Astrocyte (in vitro differentiated cells and primary cell): ENCODE measurements around the gene SLC4A3. TPM values are rescaled to one million over a fixed set of nuclear protein-coding genes. Genes with fewer than 3 reads are reported as not detected.
A peak's percentile ranks its signal among the peaks of the same experiment; 100 is the strongest.

Source experiments
- DNase-seq: peaks from one replicate; pipeline ENCODE4 v3.0.0-alpha.2; 2010; ENCODE audit warnings: low read depth
- FAIRE-seq: peaks from 2 replicates; lab custom pipeline; 2011; peaks lifted over from hg19 to GRCh38; lab: Jason Lieb, UNC
- H2AFZ ChIP-seq: 2 replicates; pipeline ENCODE4 v1.6.0; 2012; ENCODE audit warnings: low read depth, low read length, inconsistent platforms
- H3K27ac ChIP-seq: 2 replicates; pipeline ENCODE4 v1.5.1; 2011; ENCODE audit warnings: low read depth, low read length, inconsistent platforms
- H3K27me3 ChIP-seq: 2 replicates; pipeline ENCODE4 v1.6.0; 2011; ENCODE audit warnings: low read length, inconsistent platforms; ENCODE audit not compliant: insufficient read depth
- H3K36me3 ChIP-seq: 2 replicates; pipeline ENCODE4 v1.5.1; 2011; ENCODE audit warnings: low read length, inconsistent platforms; ENCODE audit not compliant: insufficient read depth
- H3K4me1 ChIP-seq: 2 replicates; pipeline ENCODE4 v1.5.1; 2011; ENCODE audit warnings: low read length, inconsistent platforms; ENCODE audit not compliant: insufficient read depth
- H3K4me2 ChIP-seq: 2 replicates; pipeline ENCODE4 v1.6.0; 2012; ENCODE audit warnings: low read length, inconsistent platforms
- H3K4me3 ChIP-seq: 2 replicates; pipeline ENCODE4 v1.5.1; 2011; ENCODE audit warnings: low read depth, mild to moderate bottlenecking, low read length, inconsistent platforms; ENCODE audit not compliant: insufficient read depth
- H3K79me2 ChIP-seq: 2 replicates; pipeline ENCODE4 v1.6.0; 2012; ENCODE audit warnings: mild to moderate bottlenecking, low read length, inconsistent platforms; ENCODE audit not compliant: insufficient read depth
- H3K9ac ChIP-seq: 2 replicates; pipeline ENCODE4 v1.6.0; 2012; ENCODE audit warnings: mild to moderate bottlenecking, low read length, inconsistent platforms
- H3K9me3 ChIP-seq: 2 replicates; pipeline ENCODE4 v1.5.1; 2012; ENCODE audit warnings: low read depth, mild to moderate bottlenecking, low read length, inconsistent platforms; ENCODE audit not compliant: insufficient read depth
- H4K20me1 ChIP-seq: 2 replicates; pipeline ENCODE4 v1.6.0; 2012; ENCODE audit warnings: low read length, inconsistent platforms; ENCODE audit not compliant: insufficient read depth
- H3K27ac Mint-ChIP-seq: one replicate; pipeline ENCODE4 v1.8.0; 2021; ENCODE audit warnings: mild to moderate bottlenecking, mixed read lengths; ENCODE audit not compliant: unreplicated experiment
- H3K27me3 Mint-ChIP-seq: one replicate; pipeline ENCODE4 v1.8.0; 2021; ENCODE audit warnings: low read depth, mixed read lengths; ENCODE audit not compliant: unreplicated experiment
- H3K36me3 Mint-ChIP-seq: one replicate; pipeline ENCODE4 v1.8.0; 2021; ENCODE audit warnings: low read depth, mixed read lengths; ENCODE audit not compliant: unreplicated experiment
- H3K4me1 Mint-ChIP-seq: one replicate; pipeline ENCODE4 v1.8.0; 2021; ENCODE audit warnings: low read depth, mixed read lengths; ENCODE audit not compliant: unreplicated experiment
- H3K4me3 Mint-ChIP-seq: one replicate; pipeline ENCODE4 v1.8.0; 2021; ENCODE audit warnings: mild to moderate bottlenecking, moderate library complexity, mixed read lengths; ENCODE audit not compliant: unreplicated experiment
- H3K9me3 Mint-ChIP-seq: one replicate; pipeline ENCODE4 v1.8.0; 2021; ENCODE audit warnings: mild to moderate bottlenecking, mixed read lengths; ENCODE audit not compliant: unreplicated experiment
- CTCF ChIP-seq: IDR thresholded peaks from 2 replicates; pipeline ENCODE4 v1.5.1; 2011; ENCODE audit warnings: low read depth, mild to moderate bottlenecking, inconsistent platforms, low read length, moderate library complexity; ENCODE audit not compliant: insufficient read depth
- EZH2 ChIP-seq: IDR thresholded peaks from 2 replicates; pipeline ENCODE4 v1.6.1; 2012; ENCODE audit warnings: mild to moderate bottlenecking, low read length, inconsistent platforms; ENCODE audit not compliant: insufficient read depth
- total RNA-seq: library from RNA; stranded (reverse); gene quantifications from 2 replicates; pipeline ENCODE4 v1.2.1, GENCODE V29; 2021

The SLC4A3 gene
- total RNA-seq, 1 donor from 2014 or later, result 11.2 TPM

DNA sequence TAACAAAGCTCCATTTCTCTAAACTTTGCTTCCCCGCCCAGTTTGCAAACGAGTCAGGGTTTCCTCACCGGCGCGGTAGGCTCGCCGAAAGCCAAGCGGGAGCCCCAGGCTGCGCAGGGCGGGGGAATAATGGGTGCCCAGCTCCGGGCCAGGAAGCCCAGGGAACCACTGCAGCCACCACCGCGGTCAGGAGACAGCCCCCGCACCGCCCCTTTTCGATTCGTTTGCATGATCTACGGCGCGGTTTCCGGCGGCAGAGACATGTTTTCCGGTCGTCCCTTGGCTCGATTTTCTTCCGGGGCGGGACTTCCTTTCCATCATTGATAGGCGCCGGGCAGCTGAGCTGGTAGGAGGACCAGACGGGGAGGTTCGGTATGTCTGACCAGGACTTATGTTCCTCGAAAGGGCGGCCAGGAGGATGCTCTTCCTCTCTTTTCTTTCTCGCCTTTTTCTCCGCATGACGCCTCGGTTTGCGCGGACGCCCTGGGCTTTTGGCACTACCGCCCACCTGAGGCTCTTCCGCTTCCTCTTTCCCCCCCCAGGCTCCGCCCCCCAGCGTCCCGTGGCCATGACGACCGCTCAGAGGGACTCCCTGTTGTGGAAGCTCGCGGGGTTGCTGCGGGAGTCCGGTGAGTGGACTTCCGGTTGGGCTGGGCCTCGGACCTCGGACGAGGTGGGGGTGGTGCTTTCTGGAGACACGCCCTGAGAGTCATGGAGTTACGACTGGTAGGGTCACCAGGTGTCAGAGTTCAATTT lies 29.7 kb upstream of the SLC4A3 start, which contains the start of gene STK11IP:
Gene STK11IP (plus strand): TSS at position 306 of the 756 bp plus-strand sequence. CDS start 263 bp downstream, at position 569.
- Histone ChIP-seq H3K4me2 (peak within 1 kb of the TSS; percentile 95), H3K27ac (peak within 1 kb of the TSS; percentile 84), H3K4me3 (peak within 1 kb of the TSS; percentile 93), H4K20me1 (no peaks in the 10 kb centered on the region), H3K4me1 (peaks cover 11% of the 10 kb centered on the region), H3K9ac (peak within 1 kb of the TSS; percentile 91), H3K36me3 (peaks cover 5% of the 10 kb centered on the region), H2AFZ (peak within 1 kb of the TSS; percentile 84), H3K79me2 (peaks cover 8% of the 10 kb centered on the region), H3K27me3 (no peaks in the 10 kb centered on the region), H3K9me3 (no peaks in the 10 kb centered on the region)
- no peaks in the 10 kb centered on the region for H3K27me3 Mint-ChIP-seq
- TF ChIP-seq CTCF, result no peak
- no peak for TF ChIP-seq EZH2
- DNase-seq (peak; percentile 93), FAIRE-seq (peak; percentile 49)
- no peaks in the 10 kb centered on the region for H3K9me3 Mint-ChIP-seq
- H3K27ac Mint-ChIP-seq, result peak within 1 kb of the TSS; percentile 99
- peak within 1 kb of the TSS; percentile 96 for H3K4me3 Mint-ChIP-seq
- H3K4me1 Mint-ChIP-seq, result peaks cover 28% of the 10 kb centered on the region
- H3K36me3 Mint-ChIP-seq, result peaks cover 3% of the 10 kb centered on the region

DNA sequence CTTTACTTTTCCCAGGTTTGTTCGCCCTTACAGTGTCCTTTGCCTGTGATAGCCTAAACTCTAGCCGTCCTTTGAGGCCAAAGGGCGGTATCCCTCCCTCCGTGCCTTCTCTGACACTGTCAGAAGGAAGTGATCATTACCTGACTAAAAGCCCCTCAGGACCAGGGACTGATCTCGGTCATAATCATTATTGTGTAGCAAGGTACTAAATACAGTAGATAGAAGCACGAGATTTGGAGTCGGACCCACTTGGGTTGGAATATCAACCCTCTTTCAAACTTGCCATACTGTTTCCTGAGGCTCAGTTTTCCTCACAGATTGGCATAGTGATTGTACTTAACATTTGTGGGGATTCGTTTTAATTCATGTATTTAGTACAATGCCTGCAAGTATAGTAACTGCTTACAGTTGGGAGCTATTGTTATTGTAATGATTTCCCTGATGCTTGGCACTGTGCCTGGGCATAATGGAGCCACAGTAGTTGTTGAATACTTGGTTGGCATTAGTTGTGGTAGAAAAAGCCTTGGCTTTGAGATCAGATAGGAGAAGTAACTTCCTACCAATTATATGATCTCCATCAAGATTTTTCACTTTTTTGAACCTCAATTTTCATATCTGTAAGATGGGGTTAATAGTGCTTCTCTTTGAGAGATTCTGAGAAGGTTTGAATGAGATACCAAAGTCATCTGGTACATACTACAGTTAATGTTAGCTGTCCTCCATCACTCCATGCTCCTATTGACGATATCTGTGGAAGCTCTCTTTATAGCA lies 28.9 kb upstream of the SLC4A3 start:
- Histone ChIP-seq H3K27ac (peak overlapping the region; percentile 84), H4K20me1 (no peaks in the 10 kb centered on the region), H3K79me2 (peaks cover 8% of the 10 kb centered on the region), H3K27me3 (no peaks in the 10 kb centered on the region), H3K36me3 (peaks cover 5% of the 10 kb centered on the region), H3K4me3 (peak overlapping the region; percentile 93), H3K4me1 (peaks cover 11% of the 10 kb centered on the region), H3K9me3 (no peaks in the 10 kb centered on the region), H3K9ac (peak overlapping the region; percentile 91), H2AFZ (peak overlapping the region; percentile 84), H3K4me2 (peak overlapping the region; percentile 95)
- peaks cover 5% of the 10 kb centered on the region for H3K36me3 Mint-ChIP-seq
- H3K27ac Mint-ChIP-seq, result peak overlapping the region; percentile 99
- no peaks in the 10 kb centered on the region for H3K27me3 Mint-ChIP-seq
- H3K4me3 Mint-ChIP-seq, result peak overlapping the region; percentile 96
- no peak for FAIRE-seq
- TF ChIP-seq CTCF, result no peak
- TF ChIP-seq EZH2, result no peak
- peaks cover 28% of the 10 kb centered on the region for H3K4me1 Mint-ChIP-seq
- DNase-seq, result no peak
- H3K9me3 Mint-ChIP-seq, result no peaks in the 10 kb centered on the region
